Lower leg skin (tissue), 4 donors: ENCODE measurements around the gene ERBB2. TPM values are rescaled to one million over a fixed set of nuclear protein-coding genes. Genes with fewer than 3 reads are reported as not detected.

ENCODE experiments used
- DNase-seq, 2 donors: peaks; one replicate each; pipeline ENCODE4 v3.0.0-alpha.2; 2019; ENCODE audit warnings: low spot score in 2 of 2
- H3K4me3 ChIP-seq: fragments of 200-600 bp; sonication (generic); 2 replicates; pipeline ENCODE4 v1.5.1; 2017; ENCODE audit warnings: mild to moderate bottlenecking, low read depth; ENCODE audit not compliant: poor library complexity, severe bottlenecking
- CTCF ChIP-seq, 3 donors: fragments of 450-650 bp; IDR thresholded peaks; one replicate each; pipeline ENCODE4 v1.5.1; 2016; ENCODE audit warnings: antibody characterized with exemption in 3 of 3, mild to moderate bottlenecking in 3 of 3, moderate library complexity in 2 of 3
- POLR2A ChIP-seq, 2 donors: fragments of 450-650 bp; IDR thresholded peaks; one replicate each; pipeline ENCODE4 v1.6.1; 2016 to 2017; ENCODE audit warnings: antibody characterized with exemption in 2 of 2, mild to moderate bottlenecking in 1 of 2, moderate library complexity in 1 of 2
- WGBS, 2 donors: methylation state at CpG; one replicate each; pipeline ENCODE4 v1.1.5; 2018; 5-methylcytosine and 5-hydroxymethylcytosine counted together
- intact Hi-C: fragments of 100-400 bp; cut with DNase I; formaldehyde crosslinking; loops from one replicate; pipeline ENCODE4 v1.15.0; 2023; ENCODE audit warnings: low total_unique reads
- total RNA-seq, 4 donors: library from RNA; depleted of rRNA; stranded (reverse); fragments of >200 nt; gene quantifications; one replicate each; pipeline ENCODE4 v1.1.0, GENCODE V29; 2016

Gene ERBB2
- total RNA-seq: 100 to 1,000 TPM; 181 to 244 (median 191) TPM

GRCh38 chr17:39699818-39700147 lies at the start of gene ERBB2:
ERBB2 (plus strand) TSS chr17:39700064; CDS start chr17:39700239, 175 bp downstream.
- TF ChIP-seq POLR2A (IDR thresholded peaks at IDR 0.05) (no peak), CTCF (IDR thresholded peaks at IDR 0.05) (no peak)
- WGBS, 2 donors: 4% methylated on average over 16 to 20 of the region's 20 CpGs
- H3K4me3 ChIP-seq: peak within 1 kb of the TSS; percentile 68
- intact Hi-C loops: no loop called here
- DNase-seq: peak; percentile 74 to 94

GRCh38 chr17:39650121-39650579 lies 49.7 kb upstream of the ERBB2 start:
- intact Hi-C loops: no loop called here
- H3K4me3 ChIP-seq: no peak overlapping the region
- no peak for DNase-seq
- 86 to 92% methylated on average over 11 of the region's 11 CpGs for whole genome bisulfite sequencing, 2 donors
- no peak for TF ChIP-seq POLR2A (IDR thresholded peaks at IDR 0.05)
- no peak for TF ChIP-seq CTCF (IDR thresholded peaks at IDR 0.05)

- no peak overlapping the region for H3K4me3 ChIP-seq
- TF ChIP-seq POLR2A (IDR thresholded peaks at IDR 0.05): no peak
- TF ChIP-seq CTCF (IDR thresholded peaks at IDR 0.05): no peak
- DNase-seq: no peak
- intact Hi-C loops: no loop called here
- 55 to 57% methylated on average over 8 of the region's 8 CpGs for WGBS, 2 donors
These were observed 47.8 kb upstream of the ERBB2 start for GRCh38 chr17:39651923-39652586.

GRCh38 chr17:39652587-39653315 lies 47.1 kb upstream of the ERBB2 start:
- H3K4me3 ChIP-seq: no peak overlapping the region
- intact Hi-C loops: no loop called here
- TF ChIP-seq POLR2A (IDR thresholded peaks at IDR 0.05): no peak
- no peak for TF ChIP-seq CTCF (IDR thresholded peaks at IDR 0.05)
- WGBS, 2 donors: 66 to 71% methylated on average over 7 of the region's 7 CpGs
- no peak for DNase-seq

GRCh38 chr17:39653316-39653661 lies 46.6 kb upstream of the ERBB2 start:
- intact Hi-C loops: no loop called here
- no peak for DNase-seq
- WGBS, 2 donors: 78 to 83% methylated on average over 10 to 12 of the region's 12 CpGs
- no peak for TF ChIP-seq CTCF (IDR thresholded peaks at IDR 0.05)
- TF ChIP-seq POLR2A (IDR thresholded peaks at IDR 0.05): no peak
- H3K4me3 ChIP-seq: no peak overlapping the region
